NCI-H1436 (cell line): ENCODE measurements around the gene NFXL1.
A peak's percentile ranks its signal among the peaks of the same experiment; 100 is the strongest.
"Not testable (repeated sequence)": the region's sequence is repeated elsewhere in the genome, so short reads cannot be mapped to it uniquely, and the experiment has no call there.

Experiments
- DNase-seq: peaks from one replicate; lab custom pipeline; 2025; lab: John Stamatoyannopoulos, UW

The NFXL1 gene

DNA sequence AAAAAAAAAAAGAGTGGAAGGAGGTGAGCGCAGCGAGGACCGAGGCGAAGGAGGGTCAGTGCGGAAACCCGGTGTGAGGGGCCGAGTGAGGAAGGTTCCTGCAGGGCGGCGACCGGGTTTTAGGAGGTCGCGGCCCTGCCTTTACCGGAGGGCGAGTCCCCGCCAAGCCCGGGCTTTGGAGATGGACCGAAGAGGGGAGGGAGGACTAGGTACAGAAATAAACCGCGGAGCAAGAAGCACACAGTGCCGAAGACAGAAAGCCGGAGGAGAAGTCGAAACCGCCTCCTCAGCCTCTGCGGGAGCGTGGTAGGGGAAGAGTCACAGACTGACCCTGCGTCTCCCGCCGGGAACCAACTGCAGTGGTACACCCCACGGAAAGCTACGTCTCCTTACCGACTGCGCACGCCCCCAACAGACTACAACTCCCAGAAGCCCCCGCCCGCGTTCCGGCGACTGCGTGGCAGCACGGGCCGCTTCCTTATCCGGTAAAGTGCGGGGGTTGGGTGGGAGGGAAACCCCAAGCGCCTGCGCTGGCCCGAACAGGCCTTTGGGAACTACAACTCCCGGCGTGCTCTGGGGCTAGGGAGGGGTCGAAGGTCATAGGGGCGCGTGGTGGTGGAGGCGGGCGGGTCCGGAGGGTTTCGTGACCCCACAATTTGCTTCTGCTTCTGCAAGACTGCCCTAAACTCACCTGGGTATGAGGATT, at the start of gene NFXL1:
NFXL1 (minus strand) TSS at position 364 of the 706 bp plus-strand sequence. CDS start 380 bp downstream, outside the sequence.
- DNase-seq: peak; percentile 97

DNA sequence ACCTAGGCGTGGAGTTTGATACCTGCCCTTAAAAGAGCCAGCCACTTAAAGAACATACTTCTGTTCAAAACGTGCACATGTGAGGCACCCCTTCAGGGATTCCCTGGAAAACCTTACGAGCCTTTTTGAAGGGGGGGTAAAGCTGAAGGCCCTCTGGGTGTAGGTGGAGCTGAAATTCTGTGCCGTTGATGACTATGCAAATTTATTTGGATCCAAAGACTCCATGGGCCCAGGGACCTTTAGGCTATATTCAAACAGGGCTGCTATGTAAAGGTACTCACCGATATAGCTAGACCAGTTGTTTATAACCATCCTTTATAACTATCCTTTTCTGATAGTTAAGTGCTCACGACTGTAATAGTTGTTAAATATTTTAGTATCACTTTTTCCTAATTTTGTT, 40.3 kb upstream of the NFXL1 start:
- no peak for DNase-seq

DNA sequence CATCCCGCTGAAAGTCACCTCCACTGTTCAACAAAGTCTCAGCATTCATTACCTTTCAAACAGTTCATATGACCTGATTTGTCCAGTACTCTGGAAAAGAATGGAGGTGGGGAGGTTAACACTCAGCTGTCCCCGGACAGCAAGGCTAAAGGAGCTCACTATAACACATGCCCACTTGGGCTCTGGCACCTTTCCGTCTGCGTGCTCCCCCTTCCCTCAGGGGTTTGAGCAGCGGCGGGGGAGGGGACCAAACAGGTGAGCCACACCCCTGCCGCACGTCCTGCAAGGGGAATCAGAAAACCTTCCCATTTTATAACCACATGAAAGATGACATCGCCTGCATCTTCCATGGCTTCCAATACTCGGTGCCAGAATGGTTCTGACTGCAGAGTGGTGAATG, 39.9 kb upstream of the NFXL1 start:
- DNase-seq: no peak

DNA sequence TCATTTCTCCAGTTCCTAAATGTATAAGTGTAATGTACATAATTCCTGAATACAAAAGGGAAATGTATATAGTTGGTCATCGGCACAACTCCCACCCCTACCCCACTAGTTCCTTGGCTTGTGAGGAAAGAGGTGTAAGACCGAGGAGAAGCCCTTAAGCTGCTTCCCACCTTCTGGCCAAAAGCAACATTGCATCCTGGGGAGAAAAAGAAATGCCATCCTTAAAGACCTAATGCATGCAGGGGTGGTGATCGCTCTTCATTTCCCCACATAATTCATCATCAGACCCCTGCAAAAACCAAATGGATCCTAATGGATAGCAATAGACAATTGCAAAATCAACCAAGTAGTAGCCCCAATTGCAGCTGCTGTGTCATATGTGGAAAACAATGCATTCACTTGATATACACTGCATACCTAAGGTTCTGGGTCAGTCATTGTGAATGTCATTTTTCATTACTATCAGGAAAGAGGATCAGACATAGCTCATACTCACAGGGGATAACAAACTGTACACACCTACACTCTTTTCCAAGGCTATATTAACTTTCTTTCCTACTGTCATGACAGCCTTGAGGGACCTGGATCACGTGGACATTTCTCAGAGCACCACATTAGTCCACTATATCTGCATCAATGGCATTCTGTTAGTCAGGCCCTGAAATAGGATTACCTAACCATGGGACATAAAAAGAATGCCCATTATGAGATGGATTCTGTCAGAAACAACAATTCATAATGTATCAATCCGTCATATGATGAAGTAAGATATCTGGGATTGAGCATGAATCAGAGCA, 31.7 kb upstream of the NFXL1 start:
- no peak for DNase-seq

DNA sequence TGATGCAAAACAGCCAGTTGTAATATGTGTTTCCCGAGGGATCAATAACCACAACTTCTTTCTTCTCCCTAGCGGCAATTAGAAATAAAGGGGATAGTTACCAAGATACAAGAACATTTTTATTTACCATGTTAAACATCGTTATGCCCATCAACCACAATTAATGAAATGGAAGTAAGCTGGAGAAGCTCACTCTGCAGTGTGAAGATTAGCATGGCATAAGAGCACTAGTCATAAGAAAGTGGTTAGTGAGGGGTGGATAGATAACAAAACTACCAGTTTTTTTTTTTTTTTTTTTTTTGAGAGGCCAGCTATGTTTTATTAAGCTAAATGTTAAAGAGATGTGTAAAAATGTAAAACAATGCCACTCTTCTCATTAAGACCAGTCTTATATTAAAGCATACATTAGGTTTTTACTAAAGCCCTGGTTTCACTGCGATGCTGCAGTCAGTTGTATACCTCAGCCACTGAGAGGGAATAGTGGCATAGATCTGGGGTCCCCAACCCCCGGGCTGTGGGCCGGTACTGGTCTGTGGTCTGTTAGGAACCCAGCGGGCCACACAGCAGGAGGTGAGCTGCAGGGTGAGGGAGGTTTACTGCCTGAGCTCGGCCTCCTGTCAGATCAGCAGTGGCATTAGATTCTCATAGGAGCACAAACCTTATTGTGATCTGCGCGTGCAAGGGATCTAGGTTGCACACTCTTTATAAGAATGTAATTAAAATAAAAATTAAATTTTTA, 27.9 kb upstream of the NFXL1 start:
- DNase-seq: no peak

DNA sequence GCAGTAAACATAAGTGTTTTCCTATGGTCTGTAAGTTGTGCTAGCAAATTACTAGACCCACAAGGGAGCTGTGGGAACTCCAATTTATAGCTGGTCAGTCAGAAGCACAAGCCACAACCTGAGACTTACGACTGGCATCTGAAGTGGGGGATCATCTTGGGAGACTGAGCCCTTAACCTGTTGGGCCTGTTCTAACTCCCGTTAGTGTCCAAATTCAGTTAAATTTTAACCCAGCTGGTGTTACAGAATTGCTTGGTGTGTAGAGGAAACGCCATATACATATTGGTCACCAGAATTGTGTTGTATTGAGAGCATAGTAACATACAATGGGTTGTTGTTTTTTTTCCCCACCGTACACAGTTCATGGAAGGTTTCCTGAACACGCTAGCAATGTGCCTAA, 25.1 kb upstream of the NFXL1 start:
- DNase-seq: no peak

DNA sequence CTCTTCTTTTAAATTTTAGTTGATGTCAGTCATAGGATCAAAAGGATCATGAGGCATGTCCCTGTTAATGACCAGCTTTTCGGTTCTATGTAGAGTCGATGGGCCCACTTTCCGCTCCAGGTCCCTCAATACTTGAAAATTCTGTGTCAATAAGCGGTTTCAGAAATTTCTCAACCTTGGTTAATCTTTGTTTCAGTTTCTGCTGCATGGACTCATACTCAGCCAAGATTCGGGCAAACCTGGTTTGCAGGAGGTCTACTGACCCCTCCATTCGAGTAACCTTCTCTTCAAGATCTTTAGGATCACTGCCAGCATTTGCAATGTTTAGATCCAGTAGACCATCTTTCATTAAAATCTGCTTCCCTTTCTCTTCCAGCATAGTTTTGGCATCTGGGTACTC, 22.0 kb upstream of the NFXL1 start:
- no peak for DNase-seq

DNA sequence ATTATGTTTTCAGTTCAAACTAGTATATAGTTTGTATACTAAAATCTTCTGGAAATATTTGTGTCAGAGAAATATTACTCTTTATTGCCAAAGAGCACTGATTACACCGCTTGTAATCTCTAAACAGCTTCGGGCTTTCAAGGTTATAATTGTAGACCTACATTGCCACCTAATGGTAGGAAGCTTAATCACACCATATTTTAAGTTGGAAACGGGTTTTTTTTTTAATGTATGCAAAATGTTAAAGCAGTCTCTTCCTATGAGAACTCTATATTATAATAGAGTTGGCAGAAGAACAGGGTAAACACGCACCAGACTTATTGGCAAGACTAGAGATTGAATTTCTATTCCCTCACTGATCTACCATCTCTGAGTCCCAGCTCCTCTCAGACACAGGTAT, 19.5 kb upstream of the NFXL1 start:
- DNase-seq: peak; percentile 20

DNA sequence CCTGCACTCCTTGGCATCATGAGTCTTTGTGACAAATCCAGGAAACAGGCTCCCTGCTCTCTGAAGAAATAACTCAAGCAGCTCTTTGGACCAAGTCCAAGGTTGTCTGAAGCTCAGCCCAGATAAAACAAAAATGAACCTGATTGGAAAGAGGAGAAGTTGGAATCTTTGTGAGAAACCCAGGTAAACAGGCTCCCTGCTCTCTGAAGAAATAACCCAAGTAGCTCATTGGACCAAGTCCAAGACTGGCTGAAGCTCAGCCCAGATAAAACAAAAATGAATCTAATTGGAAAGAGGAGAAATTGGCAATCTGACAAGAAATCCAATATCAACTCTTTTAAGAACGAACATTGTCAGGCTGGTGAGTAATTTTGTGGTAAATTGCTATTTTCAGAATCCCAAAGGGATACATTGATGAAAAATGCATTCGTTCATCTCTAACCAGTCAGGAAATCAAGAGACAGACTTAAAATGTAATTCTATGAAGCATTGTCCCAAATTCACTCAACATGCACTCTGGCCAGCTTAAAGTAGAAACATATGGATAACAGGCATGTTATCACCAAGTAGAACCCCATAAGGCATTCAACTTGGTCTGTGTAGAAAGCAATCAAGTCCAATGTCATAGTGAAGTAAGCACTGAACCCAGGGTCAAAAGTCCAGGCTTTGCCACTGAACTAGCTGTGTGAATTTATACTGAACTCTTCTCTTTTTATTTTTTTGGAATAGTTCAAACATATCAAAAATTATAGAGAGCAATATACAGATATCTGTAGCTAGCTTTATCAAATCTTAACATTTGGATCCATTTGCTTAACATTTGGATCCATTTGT, 16.8 kb upstream of the NFXL1 start:
- no peak for DNase-seq

DNA sequence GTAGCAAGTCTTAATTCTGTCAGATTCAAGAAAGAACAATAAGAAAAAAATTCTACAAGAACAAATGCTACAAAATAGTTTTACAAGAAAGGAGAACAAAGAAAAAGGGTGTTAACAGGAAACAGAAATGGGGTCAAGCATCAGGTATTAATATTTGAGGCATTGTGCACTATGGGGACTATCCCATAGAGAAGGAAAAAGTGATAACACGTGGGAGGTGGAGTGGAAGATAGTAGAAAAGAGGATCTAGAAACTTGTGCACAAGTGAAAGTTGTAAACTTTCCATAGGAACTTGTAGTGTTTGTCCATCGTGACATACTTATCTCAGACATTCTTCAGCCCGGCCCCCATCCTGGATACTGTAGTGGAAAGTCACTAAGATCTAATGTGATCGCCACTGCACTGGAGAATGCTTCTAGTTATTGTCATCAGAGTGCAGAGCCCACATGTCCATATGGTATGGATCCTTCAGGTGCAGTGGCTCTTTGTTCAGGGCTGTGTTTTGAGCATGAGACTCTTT, 15.4 kb upstream of the NFXL1 start:
- no peak for DNase-seq

DNA sequence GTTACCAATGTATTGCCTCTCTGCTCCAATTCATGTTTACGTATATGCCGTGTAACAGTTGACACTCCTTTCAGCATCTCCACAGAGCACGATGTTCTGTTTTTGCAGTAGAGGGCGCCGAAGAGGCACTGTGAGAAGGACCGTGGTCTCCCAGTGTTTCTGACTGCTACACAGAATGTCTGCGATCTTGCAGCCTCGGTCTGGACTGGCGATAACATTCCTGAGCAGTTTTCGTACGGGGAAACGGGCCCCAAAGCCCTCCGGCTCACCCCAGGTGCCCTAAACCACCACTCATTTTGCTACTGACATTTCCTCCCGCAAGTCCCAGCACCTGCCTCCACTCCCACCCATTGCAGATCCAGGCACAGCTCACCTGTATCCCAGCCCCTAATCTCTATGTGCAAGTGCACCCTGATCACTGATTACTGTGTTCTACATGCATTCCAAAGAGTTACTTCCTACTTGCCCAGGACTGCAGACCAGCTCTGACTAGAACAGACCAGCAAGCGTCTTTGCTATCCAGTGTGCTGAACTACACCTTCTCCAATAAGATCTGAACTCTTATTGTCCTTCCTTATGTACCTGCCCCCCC, 12.4 kb upstream of the NFXL1 start:
- peak; percentile 62 for DNase-seq

DNA sequence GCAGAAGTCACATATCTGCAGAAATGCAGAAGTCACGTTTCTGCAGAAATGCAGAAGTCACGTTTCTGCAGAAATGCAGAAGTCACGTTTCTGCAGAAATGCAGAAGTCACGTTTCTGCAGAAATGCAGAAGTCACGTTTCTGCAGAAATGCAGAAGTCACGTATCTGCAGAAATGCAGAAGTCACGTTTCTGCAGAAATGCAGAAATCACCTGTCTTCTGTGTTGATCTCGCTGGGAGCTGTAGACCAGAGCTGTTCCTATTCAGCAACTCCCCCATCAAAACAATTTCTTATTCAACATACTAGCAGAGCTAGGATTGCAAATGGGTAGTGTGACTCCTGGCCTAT, 8.9 kb upstream of the NFXL1 start:
- not testable (repeated sequence) for DNase-seq

DNA sequence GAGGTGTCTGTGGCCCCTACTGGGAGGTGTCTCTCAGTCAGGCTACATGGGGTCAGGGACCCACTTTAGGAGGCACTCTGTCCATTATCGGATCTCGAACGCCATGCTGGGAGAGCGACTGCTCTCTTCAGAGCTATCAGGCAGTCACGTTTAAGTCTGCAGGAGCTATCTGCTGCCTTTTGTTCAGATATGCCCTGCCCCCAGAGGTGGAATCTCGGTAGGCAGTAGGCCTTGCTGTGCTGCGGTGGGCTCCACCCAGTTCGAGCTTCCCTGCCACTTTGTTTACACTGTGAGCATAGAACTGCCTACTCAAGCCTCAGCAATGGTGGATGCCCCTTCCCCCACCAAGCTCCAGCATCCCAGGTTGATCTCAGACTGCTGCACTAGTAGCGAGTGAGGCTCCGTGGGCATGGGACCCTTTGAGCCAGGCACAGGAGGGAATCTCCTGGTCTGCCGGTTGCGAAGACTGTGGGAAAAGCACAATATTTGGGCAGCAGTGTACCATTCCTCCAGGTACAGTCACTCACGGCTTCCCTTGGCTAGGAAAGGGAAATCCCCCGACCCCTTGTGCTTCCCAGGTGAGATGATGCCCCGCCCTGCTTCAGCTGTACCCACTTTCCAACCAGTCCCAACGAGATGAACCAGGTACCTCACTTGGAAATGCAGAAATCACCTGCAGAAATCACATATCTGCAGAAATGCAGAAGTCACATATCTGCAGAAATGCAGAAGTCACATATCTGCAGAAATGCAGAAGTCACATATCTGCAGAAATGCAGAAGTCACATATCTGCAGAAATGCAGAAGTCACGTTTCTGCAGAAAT, 8.3 kb upstream of the NFXL1 start:
- DNase-seq: not testable (repeated sequence)

DNA sequence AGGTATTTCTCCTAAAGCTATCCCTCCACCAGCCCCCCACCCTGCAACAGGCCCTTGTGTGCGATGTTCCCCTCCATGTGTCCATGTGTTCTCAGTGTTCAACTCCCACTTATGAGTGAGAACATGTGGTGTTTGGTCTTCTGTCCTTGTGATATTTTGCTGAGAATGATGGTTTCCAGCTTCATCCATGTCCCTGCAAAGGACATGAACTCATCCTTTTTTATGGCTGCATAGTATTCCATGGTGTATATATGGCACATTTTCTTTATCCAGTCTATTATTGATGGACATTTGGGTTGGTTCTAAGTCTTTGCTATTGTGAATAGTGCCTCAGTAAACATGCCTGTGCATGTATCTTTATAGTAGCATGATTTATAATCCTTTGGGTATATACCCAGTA, 2.8 kb upstream of the NFXL1 start:
- not testable (repeated sequence) for DNase-seq

DNA sequence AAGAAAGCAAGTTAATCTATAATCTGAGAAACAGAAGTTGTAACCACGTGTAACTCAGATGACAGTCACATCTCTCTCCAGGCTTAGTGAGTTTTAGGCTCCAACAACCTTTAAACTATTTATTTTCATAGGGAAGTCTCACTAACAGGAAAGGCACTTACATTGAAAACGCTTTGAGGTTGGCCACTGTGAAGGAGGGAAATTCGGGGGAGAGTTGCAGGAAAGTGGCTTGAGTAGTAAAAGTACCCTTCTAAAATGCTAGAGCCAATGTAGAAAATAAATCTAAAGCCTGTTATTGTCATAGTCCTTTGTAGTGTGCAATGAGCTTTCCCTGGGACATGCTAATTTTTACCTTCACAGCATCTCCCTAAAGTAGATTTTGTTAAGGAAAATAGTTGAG, 995 bp upstream of the NFXL1 start:
- no peak for DNase-seq

DNA sequence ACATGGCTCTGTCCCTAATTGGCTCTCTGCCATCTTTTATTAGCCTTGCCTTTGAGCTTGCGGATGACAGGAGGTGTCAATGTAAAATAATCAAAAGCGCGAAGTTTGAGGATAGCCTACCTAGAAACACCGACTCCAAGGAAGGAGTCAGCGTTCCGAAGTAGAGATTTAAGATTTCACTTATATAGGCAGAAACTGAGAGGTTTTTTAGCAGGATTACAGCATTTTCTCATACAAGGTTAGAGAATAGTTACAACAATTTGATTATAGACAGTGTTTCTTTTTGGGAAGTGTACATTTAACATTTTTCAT, 499 bp upstream of the NFXL1 start:
- no peak for DNase-seq

DNA sequence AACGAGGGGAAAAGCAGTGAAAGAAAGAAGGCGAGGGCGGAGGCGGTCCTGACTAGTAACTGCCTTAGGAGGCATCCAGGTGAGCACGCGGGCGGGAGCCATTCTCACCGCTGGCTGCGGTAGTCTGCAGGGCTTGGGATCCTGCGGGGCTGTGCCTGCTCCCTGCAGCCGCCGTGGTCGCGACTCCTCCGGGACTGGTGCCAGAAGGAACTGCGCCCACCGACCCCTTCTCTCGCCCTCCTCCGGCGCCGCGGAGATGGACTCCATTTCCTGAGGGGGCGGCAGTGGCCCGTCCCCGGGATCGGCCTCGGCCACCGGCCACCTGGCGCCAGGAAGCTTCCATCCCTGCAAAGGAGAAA, 543 bp downstream of the NFXL1 start:
- DNase-seq: peak; percentile 13

DNA sequence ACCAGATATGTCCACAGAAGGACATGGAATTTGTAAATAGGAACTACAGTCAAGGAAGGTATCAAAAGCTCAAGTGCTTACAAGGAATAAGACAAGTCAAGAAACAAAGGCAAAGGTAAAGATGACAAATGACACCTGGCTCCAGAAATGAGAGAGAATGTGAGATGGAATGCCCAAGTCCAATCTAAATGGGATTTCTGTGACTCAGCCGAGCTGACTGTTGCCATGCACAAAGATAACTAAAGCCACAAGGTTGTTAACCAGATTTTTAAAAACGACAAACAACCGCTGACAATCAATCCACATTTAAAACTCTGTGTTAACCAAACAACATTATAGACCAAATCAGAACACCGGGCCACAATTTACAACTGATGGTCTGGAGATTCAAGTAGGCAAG, 1.1 kb downstream of the NFXL1 start:
- no peak for DNase-seq

DNA sequence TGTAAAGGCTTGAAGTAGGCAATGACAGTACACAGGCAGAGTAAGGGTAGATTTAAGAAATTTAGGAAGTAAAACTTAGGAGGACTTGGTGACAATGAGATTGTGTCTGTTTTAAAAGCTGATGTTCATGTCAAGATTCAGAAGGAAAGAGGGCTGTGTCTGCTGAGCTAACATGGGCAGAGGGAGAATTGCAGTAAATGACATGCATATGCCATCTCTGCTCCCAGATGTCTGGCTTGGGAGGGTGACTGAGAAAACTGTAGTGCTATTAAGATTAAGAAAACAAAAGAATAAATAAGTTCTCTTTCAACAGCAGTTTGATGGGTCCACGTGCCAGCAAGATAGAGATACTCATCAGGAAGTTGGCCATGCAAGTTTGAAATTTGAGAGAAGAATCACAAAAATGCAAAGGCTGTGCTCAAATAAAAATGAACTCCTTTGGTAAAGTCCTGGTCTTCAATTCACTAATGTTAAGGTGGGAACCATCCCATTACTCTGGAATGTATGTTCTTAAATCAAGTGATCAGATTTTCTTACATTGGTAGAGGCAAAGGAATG, 7.2 kb downstream of the NFXL1 start:
- DNase-seq: no peak

DNA sequence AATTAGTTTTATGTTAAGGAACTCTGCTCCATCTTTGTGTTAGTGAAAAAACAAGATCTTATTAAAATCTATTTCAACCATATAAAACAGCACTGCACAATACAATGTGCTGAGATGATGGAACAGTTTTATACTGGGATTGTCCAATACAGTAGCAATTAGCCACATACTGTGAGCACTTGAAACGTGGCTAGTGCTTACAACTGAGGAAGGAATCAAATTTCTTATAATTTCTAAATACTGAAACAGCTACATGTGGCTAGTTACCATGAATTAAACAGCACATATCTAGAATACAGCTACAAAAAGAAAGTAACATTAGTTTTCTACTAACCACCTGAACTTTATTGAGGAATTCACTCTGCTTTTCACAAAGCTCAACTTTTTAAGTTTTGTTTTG, 14.7 kb downstream of the NFXL1 start:
- DNase-seq: no peak

DNA sequence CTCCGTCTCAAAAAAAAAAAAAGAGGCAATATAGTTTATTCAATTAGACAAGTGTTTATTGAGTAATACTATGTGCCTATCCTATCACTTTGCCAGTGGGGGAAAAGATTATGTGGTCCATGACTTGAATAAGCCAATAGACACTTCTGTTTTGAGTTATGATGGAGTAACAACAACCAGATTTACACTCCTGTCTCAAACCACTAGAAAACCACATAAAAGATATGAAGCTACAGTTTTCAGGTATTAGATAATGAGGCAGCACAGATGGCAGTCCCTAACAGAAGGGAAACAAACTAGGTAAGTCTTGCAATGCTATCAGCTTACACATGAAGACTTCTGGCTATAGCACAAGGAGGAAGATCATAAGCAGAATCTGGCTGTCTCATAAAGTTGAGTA, 22.5 kb downstream of the NFXL1 start:
- DNase-seq: no peak
